HG03460 (cell line): ENCODE measurements around the gene SLC25A22.

Source experiments
- ATAC-seq: cut with Tn5 transposase; IDR thresholded peaks from one replicate; pipeline ENCODE4 v1.9.1; 2021; ENCODE audit not compliant: unreplicated experiment

The SLC25A22 gene

DNA sequence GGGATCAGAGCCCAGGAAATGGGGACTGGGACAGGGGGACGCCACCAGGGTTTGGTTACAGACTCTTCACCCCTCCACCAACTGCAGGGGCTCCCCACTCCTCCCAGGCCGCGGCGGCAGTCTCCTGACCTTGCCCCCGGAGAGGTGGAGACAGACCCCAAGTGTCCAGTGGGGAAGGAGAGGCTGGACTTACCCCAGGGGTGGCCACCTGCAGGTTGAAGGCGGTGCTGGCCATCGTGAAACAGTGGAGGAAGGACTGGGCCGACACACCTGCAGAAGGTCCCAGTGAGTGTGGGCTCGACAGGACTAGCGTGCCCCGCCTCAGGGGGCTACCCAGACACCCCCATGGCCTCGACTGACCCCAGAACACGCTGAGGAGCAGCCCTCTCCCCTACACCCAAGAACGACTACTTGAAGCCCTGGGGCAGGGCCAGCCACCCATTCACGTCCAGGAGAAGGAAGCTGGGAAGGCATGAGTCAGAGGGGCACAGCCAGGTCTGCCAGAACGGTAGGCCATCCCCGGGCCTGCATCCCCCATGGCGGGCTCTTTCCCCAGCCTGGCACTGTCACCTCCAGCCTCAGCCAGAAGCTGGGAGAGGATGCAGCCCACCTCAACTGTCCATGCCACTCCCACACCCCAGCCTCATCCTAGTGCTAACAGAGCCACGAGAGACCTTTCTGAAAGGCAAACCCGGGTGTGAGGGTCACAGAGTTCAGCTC is 23.0 kb downstream of the SLC25A22 start:
- no peak for ATAC-seq

DNA sequence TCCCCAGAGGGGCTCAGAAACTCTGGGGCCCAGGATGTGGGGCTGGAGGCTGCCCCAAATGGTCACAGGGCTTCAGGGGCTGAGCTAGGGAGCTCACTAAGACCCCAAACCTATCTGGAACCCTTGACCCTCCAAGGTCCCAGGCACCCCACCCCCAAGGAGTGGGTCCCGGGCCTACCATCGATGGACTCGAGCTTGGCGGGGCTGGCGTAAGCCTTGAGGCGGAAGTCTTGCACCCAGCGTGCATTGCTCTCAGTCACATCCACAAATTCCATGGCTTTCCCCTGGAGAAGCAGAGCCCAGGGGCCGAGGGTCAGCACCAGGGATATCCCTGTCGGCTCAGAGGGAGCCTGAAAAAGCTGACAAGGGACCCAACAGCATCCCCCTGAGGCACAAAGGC is 24.3 kb downstream of the SLC25A22 start:
- no peak for ATAC-seq

DNA sequence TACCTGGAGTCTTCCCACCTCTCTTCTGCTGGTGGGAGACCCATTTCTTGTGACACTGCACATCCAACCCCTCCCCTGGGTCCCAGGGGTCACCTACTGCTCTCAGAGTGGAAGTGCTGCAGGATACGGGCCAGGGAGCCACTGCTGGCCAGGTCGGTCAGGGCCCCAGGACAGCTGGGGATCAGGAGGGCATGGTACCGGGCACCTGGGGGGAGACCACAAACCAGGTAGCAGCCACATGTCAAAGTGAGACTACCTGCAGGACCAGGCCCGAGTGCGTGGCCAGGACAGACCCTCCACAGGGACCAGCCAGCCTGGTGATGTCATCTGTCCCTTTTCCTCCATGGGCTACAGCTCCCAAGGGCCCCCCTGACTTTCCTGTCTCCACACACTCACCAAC is 24.7 kb downstream of the SLC25A22 start:
- no peak for ATAC-seq

DNA sequence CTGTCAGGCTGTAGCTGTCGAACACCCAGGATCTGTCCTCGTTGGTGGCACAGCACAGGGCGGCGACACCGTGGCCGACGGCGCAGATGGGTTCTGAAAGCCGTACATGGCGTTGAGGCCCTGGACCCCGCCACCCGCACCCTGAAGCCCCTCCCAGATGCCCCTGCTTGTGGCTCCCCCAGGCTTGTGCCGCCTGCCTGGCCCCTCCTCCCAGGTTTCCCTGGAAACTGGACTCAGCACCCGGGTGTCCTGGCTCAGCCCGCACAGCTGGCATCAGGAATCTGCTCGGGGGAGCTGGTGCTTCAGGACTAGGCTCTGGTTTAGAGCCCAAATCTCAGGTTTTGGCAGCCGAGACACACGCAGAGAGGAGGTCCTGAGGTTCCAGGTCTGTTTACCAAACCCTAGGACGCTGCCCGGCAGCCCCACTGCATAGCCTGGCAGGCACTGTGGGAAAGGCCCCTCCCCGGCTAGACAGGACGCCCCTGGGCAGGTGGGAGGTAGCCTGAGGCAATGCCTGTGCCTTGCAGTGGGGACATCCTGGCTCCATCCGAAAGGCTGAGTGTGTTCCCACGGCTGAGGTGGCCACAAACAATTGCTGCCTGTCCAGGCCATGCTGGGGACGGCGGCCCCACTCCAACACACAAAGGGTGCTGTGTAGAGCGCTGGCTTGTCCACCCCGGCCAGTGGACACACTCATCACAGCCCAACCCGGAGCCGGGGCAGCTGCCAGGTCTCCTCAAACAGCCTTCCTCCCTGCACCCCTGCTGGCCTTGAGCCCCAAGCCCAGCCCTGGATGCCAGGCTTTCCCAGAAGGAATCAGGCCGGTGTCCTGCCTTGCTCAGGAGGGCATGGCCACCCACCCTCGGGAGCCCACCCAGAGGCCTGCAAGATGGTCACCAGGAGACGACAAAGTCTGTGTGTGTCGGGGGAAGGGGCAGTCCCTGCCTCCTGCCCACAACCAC is 25.4 kb downstream of the SLC25A22 start:
- no peak for ATAC-seq

DNA sequence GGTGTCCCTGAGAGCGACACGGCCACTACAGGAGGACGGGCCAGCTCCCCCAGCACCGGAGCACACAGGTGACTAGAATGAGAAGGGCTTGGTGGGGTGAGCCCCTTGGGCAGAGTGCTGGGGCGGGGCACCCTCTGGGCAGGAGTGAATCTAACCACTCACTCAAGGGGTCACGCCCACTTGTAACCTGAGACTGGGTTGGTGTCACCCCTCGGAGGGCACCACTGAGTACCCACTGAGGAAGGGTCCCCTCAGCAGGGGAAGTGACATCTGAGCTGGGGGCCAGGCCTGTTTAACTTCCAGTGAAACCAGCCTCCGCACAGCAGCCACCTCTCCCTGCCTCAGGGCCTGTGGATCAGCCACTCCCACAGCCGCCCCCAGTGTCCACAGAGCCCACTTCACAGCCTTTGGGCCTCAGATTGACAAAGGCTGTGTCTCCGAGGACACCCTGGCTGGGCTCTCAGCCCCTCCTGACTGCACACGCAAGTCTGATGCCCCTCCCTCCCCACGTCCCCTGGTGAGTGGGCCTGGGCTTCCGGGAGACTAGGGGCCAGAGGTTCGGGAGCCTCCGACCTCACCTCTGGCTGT is 26.4 kb downstream of the SLC25A22 start:
- no peak for ATAC-seq

DNA sequence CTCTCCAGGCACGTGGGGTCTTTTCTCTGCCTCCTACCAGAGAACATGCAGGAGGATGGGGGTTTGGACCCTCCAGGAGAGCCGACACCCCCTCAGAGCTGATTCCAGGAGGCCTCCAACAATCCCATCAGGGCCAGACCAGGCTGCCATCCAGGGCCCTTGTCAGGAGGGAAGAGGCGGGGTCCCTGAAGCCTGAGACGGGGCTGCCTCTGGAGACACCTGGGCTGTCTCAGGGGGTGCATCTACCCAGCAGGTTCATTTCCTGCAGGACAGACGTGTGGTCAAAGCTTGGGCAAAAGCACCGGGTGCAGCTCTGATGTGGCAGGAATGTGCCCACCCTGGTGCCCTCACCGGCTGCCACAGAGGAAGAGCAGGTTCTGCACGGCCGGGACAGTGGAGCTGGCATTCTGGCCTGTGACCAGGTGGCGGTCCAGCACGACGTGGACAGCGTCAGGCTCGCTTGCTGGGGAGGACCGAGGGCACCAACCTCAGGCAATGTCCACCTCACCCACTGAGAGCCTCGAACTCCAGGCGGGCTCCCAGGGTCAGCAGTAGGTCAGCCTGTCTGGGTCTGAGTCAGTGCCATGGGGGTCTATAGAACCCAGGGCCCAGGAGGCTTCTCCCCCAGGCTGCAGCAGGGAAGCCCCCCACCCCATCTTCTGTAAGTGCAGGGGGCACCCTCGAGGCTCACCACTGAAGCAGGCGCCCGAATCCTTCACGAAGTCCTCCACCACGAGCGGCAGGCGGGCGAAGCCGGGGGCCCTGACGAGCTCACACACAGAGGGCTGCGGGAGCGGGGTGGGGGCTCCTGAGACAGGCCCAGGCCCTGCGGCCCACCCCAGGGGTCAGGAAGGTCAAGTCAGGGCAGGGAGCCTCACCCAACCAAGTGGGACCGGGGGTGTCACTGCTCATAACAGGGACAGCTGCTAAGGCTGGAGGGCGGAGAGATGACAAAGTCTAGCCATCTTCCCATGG is 27.2 kb downstream of the SLC25A22 start:
- no peak for ATAC-seq

DNA sequence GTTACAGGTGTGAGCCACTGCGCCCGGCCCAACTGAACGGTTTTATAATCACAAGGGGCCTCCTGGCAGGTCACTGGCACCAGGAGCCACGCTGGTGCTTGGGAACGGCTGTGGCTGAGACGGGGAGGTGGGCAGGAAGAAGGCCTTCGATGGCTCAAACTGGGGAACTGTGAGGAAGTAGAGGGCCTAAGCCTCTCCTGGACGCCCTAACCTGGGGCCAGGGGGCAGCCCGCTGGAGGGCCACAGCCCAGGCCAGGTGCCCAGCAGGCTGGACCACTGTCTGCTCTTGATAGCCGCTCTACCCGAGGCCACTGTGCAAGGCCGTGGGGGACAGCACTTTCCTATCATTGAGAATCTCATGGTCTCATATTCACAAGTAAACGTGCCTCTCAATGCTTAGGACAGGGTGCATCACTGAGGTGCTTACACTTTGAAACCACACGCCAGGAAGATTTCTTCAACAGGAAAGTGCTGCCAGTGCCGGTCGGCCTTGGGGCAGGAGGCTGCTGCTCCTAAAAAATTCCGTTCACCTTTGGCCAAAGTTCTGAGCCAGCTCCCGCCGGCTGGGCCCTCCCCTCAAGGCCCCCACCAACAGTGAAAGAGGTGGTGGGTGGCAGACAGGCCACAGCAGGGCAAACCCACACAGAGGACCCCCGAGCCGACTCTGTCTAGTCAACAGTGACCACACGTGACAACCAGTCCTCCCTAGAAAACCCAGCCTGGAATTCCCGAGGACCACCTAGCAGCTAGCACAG is 28.0 kb downstream of the SLC25A22 start:
- ATAC-seq: no peak

DNA sequence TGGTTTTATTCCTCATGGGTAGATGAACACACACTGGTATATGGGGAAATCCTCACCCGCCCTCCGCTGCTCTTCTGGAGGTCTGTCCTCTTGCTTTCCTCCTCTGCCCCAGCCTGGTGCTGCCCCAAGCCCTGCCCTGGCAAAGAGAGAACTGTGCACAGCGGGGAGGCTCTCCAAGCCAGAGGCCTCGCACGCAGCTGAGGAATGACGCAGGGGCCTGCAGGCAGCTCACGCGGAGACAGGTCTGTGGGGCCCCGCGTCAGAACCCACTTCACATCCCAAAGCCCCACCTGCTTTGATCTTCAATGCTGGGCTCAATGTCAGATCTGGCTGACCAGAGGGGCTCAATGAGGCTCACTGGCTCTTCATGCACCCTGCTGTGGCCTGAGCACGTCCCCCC is 30.8 kb downstream of the SLC25A22 start:
- no peak for ATAC-seq

DNA sequence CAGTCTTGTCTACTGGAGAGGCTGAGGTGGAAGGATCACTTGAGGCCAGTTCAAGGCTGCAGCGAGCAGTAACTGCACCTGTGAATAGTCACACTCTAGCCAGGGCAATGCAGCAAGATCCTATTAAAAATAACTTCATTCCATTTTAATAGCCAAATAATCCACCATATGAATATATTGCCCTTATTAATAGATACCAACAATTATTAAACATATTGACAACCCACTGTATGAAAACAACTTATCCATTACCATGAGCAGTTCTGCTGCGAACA is 31.2 kb downstream of the SLC25A22 start:
- ATAC-seq: no peak

DNA sequence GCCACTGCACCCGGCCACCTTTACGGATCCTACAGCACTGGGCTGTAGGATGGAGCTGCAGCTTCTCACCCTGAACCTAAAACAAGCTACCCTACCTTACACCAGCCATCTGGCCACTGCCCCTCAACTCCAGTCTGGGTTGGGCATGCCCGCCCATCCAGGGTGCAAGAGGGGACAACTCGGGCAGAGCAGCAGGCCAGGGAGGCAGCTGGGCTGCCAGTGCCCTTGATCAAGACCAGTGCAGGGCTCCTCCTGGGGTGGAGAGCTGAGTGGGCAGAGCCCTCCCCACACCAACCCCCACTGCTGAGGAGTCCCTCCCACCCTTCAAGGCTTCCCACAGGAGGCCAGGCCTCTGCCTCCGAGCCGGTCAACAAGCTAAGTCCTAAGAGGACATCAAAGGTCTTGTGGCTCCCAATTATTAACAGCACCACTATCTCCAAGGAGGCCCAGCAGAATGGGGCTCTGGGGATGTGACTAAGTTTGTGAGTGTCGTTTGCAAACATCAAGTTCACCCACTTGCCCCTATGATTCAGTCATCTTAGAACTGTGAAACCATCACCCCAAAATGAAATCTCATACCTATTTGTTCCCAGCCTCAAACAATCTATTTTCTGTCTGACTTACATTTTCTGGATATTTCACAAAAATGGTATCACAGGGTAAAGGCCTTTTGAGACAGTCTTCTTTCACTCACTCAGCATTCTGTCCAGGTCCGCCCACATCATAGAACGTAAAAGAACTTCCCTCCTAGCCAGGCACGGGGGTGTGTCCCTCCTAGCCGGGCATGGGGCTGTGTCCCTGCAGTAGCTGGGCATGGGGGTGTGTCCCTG is 31.8 kb downstream of the SLC25A22 start:
- no peak for ATAC-seq

DNA sequence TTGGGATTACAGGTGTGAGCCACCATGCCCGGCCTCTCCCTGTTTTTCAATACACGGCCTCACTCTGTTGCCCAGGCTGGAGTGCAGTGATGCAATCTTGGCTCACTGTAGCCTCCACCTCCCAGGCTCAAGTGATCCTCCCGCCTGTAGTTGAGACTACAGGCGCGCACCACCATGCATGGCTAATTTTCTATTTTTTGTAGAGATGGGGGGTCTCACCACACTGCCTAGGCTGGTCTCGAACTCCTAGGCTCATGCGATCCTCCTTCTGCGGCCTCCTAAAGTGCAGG is 32.3 kb downstream of the SLC25A22 start:
- no peak for ATAC-seq

DNA sequence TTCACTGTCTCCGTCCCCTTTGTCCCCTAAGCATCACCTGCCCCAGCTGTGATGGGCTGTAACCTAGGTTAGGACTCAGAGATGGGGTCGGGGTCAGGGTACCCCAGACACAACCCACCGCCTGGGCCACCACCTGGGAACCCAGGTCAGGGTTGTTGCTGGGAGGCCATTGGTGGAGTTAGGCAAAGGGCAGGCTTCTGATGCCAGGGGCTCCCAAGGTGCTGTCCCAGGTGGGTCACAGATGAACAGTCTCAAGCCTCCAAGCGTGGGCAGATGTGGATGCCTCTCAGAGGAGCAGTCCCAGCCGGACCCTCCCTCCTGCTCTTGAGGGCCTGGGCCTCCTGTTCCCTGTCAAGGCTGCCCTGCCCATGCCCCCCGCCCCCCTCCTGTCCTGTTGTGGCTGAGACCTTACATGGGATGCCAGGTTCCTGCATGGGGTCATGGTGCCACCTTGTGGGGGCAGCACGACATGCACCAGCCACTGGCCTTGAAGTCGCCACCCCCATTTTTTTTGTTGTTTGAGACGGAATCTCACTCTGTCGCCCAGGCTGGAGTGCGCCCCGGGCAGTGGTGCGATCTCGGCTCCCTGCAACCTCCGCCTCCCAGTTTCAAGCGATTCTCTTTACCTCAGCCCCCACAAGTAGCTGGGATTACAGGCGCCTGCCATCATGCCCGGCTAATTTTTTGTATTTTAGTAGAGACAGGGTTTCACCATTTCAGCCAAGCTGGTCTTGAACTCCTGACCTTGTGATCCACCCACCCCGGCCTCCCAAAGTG is 32.9 kb downstream of the SLC25A22 start:
- ATAC-seq: no peak

DNA sequence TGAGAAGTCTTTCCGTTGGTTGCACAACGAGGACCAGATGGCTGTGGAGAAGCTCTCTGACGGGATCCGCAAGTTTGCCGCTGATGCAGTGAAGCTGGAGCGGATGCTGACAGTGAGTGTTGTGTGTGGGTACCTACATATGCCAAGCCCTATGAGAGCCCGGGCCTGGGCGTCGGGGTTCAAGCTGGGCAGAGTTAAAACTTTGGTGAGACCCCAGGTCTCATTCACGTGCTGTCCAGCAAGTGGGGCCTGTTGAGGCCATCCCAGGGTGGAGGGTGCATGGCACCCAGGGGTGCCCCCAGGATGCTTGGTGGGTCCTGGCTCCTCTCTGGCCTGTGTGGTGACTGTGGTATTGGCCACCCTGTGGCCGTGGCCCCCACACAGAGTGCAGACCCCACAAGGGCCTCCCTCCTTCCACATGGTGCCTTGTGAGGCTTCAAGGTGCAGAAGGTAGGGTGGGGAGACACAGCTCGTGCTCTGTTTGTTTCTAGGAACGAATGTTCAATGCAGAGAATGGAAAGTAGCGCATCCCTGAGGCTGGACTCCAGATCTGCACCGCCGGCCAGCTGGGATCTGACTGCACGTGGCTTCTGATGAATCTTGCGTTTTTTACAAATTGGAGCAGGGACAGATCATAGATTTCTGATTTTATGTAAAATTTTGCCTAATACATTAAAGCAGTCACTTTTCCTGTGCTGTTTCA is 33.6 kb downstream of the SLC25A22 start:
- no peak for ATAC-seq

DNA sequence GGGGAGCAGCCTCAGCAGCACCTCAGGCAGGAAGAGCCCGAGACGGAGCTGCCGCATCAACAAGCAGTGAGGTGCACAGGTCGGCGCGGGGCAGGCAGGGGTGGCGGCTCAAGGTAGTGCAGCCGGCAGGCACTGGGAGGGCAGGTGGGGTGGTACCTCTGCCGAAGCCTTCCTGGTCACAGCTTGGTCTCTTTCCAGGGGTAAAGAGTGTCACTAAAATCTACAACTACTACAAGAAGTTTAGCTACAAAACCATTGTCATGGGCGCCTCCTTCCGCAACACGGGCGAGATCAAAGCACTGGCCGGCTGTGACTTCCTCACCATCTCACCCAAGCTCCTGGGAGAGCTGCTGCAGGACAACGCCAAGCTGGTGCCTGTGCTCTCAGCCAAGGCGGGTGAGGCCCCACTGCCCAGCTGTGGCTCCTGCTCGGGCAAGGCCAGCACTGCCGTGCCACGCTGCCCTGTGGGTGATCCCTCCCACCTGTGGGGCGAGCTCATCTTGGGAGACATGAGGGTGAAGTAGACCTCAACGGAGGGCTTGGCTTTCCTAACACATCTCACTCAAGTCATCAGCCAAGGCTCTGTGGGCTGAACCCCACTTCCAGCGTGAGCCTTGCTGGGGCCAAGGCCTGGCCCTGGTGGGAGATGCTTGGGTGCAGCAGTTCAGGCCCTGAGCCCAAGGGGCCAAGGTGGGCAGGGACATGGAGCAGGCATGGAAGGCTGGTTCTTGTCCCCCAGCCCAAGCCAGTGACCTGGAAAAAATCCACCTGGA is 34.3 kb downstream of the SLC25A22 start:
- ATAC-seq: no peak

DNA sequence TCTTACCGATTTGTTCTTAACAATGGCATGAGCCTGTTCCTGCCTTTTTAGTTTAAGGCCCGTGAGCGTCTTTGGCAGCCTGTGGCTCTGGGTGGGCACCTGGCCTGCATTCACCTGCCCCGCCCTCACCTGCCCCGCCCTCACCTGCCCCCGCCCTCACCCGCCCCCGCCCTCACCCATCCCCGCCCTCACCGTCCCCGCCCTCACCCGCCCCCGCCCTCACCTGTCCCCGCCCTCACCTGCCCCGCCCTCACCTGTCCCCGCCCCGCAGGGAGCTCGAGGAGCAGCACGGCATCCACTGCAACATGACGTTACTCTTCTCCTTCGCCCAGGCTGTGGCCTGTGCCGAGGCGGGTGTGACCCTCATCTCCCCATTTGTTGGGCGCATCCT is 35.0 kb downstream of the SLC25A22 start:
- no peak for ATAC-seq

DNA sequence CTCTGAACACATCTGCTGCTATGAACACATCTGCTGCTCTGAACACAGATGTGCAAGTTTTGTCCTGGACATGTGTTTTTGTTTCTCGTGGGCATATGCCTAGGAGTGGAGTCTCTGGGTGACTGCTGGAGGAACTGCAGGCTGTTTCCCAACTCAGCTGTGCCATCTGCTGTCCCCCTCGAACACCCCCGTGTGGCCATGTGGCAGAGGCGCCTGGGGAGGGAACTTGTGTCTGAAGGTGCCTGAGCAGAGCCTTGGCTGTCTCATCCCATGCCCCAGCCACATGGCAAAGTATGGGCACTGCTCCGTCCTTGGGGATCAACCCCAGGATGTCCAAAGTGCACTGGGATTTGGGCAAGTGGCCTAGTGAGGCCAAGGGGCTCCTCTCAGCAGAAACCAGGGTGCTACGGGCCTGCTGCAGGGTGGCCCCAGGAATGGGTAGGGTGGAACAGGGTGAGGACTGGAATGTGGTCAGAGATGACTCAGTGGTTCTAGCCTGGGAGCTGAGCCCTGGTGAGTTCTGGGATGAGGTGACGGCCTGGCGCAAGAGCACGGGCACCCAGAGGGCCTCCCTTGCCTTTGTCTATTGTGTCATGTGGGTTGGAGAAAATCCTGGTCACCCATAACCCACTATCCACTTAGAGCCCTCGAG is 35.5 kb downstream of the SLC25A22 start:
- no peak for ATAC-seq

DNA sequence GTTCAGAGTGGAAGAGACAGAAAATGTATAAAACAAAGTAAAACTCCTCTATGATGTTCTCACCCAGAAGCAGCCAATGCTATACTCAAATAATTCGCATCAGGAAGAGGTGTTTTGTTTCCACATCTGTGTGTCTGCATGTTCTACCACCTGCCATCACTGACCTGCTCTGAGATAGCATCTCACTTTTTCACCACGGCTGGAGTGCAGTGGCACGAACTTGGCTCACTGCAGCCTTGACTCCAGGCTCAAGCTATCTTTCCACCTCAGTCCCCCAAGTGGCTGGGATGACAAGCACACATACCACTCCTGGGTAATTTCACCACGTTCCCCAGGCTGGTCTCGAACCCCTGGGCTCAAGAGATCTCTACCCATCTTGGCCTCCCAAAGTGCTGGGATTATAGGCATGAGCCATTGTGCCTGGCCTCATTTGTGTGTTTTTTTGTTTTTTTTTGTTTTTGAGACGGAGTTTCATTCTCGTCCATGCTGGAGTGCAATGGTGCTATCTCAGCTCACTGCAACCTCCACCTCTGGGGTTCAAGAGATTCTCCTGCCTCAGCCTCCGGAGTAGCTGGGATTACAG is 36.5 kb downstream of the SLC25A22 start:
- no peak for ATAC-seq
